ENCODE measurements around the gene HLA-DQB1. TPM values are rescaled to one million over a fixed set of nuclear protein-coding genes. Genes with fewer than 3 reads are reported as not detected.

The HLA-DQB1 gene
- total RNA-seq, 1 donor from 2014 or later = 5.1 TPM

DNA sequence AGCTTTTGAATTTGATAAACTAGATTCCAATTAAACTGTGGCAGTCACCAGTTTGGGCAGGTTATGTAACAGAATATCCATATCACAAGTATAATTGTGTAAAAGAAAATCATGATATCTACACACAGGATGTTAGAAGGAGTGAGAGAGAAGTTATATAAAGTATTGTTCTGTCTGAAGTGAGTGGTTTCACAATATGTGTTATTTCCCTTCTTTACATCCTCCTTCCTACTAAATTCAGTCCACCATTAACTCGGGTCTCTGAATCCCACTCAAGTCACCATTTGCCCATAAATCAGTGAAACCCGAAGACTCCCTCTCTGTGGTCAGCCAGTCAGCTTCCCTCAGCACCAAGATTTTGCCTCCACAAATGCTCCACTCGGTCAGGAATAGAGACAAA lies 796 bp downstream of the HLA-DQB1 start:
- Mint-ChIP-seq H3K4me3 (peak overlapping the region; percentile 77), H3K4me1 (ENCODE audit: unreplicated experiment) (peaks cover 4% of the 10 kb centered on the region), H3K27ac (no peak overlapping the region), H3K27me3 (peaks cover 81% of the 10 kb centered on the region), H3K9me3 (no peaks in the 10 kb centered on the region), H3K36me3 (no peaks in the 10 kb centered on the region)
- DNase-seq (ENCODE audit: extremely low spot score, unreplicated experiment) = no peak
- TF ChIP-seq, protein P1, sequence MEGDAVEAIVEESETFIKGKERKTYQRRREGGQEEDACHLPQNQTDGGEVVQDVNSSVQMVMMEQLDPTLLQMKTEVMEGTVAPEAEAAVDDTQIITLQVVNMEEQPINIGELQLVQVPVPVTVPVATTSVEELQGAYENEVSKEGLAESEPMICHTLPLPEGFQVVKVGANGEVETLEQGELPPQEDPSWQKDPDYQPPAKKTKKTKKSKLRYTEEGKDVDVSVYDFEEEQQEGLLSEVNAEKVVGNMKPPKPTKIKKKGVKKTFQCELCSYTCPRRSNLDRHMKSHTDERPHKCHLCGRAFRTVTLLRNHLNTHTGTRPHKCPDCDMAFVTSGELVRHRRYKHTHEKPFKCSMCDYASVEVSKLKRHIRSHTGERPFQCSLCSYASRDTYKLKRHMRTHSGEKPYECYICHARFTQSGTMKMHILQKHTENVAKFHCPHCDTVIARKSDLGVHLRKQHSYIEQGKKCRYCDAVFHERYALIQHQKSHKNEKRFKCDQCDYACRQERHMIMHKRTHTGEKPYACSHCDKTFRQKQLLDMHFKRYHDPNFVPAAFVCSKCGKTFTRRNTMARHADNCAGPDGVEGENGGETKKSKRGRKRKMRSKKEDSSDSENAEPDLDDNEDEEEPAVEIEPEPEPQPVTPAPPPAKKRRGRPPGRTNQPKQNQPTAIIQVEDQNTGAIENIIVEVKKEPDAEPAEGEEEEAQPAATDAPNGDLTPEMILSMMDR (conservative IDR thresholded peaks at IDR 0.05) = no peak

DNA sequence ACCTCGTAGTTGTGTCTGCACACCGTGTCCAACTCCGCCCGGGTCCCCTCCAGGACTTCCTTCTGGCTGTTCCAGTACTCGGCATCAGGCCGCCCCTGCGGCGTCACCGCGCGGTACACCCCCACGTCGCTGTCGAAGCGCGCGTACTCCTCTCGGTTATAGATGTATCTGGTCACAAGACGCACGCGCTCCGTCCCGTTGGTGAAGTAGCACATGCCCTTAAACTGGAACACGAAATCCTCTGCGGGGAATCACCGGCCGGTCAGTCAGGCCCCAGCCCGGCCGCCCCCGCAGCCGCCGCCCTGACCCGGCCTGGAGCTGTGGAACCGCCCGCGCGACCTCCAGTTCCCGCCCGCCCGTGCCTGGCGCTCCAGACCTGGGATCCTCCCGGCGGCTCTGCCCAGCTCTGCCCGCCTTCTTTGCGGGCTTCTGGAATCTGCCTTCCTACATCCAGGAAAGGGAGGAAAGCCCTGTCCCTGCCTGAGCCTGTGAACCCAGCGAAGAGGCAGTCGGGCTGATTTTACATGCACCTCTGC lies 1.6 kb downstream of the HLA-DQB1 start:
- DNase-seq (ENCODE audit: extremely low spot score, unreplicated experiment) = no peak
- Mint-ChIP-seq H3K9me3 (no peaks in the 10 kb centered on the region), H3K4me3 (peak overlapping the region; percentile 77), H3K36me3 (no peaks in the 10 kb centered on the region), H3K4me1 (ENCODE audit: unreplicated experiment) (peaks cover 4% of the 10 kb centered on the region), H3K27me3 (peaks cover 79% of the 10 kb centered on the region), H3K27ac (no peak overlapping the region)
- TF ChIP-seq, protein P1 (conservative IDR thresholded peaks at IDR 0.05) = no peak

DNA sequence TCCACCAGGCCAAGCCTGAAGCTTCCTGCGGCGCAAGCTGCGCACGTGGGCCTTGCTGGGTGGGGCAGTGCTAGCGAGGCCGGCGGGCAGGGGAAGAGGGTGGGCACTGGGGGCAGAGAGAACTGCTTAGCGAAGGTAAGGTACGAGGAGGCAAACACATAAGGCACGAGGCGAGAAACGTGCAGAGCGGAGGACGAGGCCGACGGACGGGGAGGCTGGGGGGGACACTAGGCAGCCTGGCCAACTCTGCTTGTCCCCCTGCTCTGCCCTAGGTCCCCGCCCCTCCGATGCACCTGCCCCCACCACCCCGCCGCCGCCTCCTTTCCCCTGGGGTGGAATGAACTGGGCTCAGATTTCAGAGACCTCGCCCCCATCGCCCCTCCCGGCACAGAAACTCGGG lies 2.1 kb downstream of the HLA-DQB1 start:
- Mint-ChIP-seq H3K27me3 (peaks cover 75% of the 10 kb centered on the region), H3K4me3 (peak overlapping the region; percentile 75)

DNA sequence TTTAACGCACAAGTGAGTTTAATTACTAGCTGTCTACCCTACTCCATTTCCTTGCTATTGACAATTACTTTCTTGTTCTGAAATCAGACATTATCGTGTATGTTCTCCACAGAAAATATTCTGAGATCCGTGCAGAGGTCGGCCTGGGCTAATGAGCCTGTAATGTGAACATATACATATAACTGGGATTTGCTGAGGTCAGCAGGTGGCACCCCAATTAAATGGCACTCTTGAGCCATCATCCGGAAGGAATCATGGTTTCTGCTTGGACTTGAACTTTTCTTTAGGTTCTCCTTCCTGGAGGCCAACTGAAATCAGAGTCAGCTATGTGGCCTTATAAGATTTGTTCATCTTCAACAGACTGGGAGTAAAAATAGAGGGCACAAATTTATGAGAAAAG lies 3.6 kb downstream of the HLA-DQB1 start:
- Mint-ChIP-seq H3K4me1 (ENCODE audit: unreplicated experiment) (peaks cover 4% of the 10 kb centered on the region), H3K27me3 (peaks cover 67% of the 10 kb centered on the region), H3K27ac (no peak overlapping the region), H3K9me3 (no peaks in the 10 kb centered on the region), H3K4me3 (no peak overlapping the region), H3K36me3 (no peaks in the 10 kb centered on the region)
- no peak for DNase-seq (ENCODE audit: extremely low spot score, unreplicated experiment)
- TF ChIP-seq, protein P1 (conservative IDR thresholded peaks at IDR 0.05) = no peak

More for the DNA sequence above, 2.1 kb downstream of the HLA-DQB1 start:
- Mint-ChIP-seq H3K9me3 (no peaks in the 10 kb centered on the region), H3K4me1 (ENCODE audit: unreplicated experiment) (peaks cover 4% of the 10 kb centered on the region), H3K36me3 (no peaks in the 10 kb centered on the region), H3K27ac (no peak overlapping the region)
- no peak for DNase-seq (ENCODE audit: extremely low spot score, unreplicated experiment)
- TF ChIP-seq, protein P1 (conservative IDR thresholded peaks at IDR 0.05) = no peak

DNA sequence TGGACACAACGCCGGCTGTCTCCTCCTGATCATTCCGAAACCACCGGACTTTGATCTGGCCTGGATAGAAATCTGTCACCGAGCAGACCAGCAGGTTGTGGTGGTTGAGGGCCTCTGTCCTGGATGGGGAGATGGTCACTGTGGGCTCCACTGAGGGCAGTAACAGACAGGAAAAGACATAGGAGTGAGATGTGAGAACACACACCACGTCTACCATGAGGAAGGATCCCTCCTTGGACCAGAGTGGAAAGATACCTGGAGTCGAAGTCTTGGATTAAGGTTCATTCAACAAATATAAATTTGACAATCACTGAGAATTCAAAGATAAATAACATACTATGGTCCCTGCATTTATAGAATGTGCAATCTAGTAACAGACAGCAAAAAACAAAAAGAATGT lies 4.4 kb downstream of the HLA-DQB1 start:
- no peak overlapping the region for H3K27ac Mint-ChIP-seq

More for the DNA sequence above, 4.4 kb downstream of the HLA-DQB1 start:
- DNase-seq (ENCODE audit: extremely low spot score, unreplicated experiment) = no peak
- H3K9me3 Mint-ChIP-seq = no peaks in the 10 kb centered on the region
- no peak overlapping the region for H3K4me3 Mint-ChIP-seq
- H3K27me3 Mint-ChIP-seq = peaks cover 64% of the 10 kb centered on the region
- H3K36me3 Mint-ChIP-seq = no peaks in the 10 kb centered on the region
- TF ChIP-seq, protein P1 (conservative IDR thresholded peaks at IDR 0.05) = no peak
- peaks cover 4% of the 10 kb centered on the region for H3K4me1 Mint-ChIP-seq (ENCODE audit: unreplicated experiment)

Measured in type B pancreatic cell (in vitro differentiated cells).